ENCODE results near the gene KRT10. TPM values are rescaled to one million over a fixed set of nuclear protein-coding genes. Genes with fewer than 3 reads are reported as not detected.
"Not testable (repeated sequence)": the region's sequence is repeated elsewhere in the genome, so short reads cannot be mapped to it uniquely, and the experiment has no call there.

KRT10 gene
- total RNA-seq, 1 experiment from 2014 or later = 24.8 TPM

DNA sequence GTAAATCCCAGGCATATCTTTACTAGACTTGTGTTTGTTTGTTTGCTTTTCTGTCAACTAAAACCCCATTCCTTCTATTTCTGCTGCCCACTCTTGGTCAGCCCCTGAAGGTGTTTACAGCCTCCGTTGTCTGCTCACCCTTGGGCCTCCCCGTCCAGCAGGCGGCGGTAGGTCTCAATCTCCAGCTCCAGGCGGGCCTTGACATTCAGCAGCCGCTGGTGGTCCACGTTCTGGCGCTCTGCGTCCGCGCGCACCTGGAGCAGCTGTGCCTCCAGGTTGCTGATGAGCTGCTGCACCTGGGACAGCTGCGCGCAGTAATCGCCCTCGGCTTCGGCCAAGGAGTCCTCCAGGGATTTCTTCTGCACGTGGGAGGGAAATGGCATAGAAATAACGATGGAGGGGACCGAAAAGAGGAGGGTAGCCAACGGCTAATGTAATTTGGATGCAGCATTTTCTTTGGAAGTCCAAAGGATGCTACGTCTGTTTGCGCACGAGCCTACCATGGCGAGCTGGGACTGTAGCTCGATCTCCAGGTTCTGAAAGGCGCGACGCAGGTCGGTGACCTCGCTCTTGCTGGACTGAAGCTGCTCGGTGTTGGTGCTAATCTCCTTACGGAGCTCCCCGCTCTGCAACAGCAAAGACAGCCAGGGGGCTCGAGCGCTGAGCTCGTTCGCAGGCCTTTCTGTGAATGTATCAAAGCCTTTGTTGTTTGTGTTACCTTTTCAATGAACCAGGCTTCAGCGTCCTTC, 40.7 kb upstream of the KRT10 start:
- Histone ChIP-seq H3K9me3 (ENCODE audit: low read length) (no peaks in the 10 kb centered on the region), H3K27ac (ENCODE audit: low read length) (no peak overlapping the region), H3K4me3 (ENCODE audit: low read length) (no peak overlapping the region), H3K9ac (ENCODE audit: low read length) (no peak overlapping the region), H3K9me2 (replicated peaks; ENCODE audit: low read length) (no peaks in the 10 kb centered on the region), H3K36me3 (ENCODE audit: low read depth, low read length) (no peaks in the 10 kb centered on the region), H3K79me2 (ENCODE audit: low read length) (no peaks in the 10 kb centered on the region), H3K4me1 (ENCODE audit: insufficient read depth, low read length) (no peaks in the 10 kb centered on the region), H3K4me2 (ENCODE audit: low read length) (no peak overlapping the region), H3K27me3 (ENCODE audit: low read length) (no peaks in the 10 kb centered on the region), H4K20me1 (ENCODE audit: low read length) (no peaks in the 10 kb centered on the region), H3F3A (ENCODE audit: low read length, unreplicated experiment) (no peaks in the 10 kb centered on the region), H2AFZ (ENCODE audit: low read length) (no peak overlapping the region)
- ChIA-PET CTCF (no interaction called here), POLR2A (ENCODE audit: unreplicated experiment) (no interaction called here)
- DNase-seq (no peak), ATAC-seq (no peak)
- TF ChIP-seq EZH2 (IDR thresholded peaks at IDR 0.05; ENCODE audit: low read length, unreplicated experiment) (no peak), EZH2phosphoT487 (IDR thresholded peaks at IDR 0.05; ENCODE audit: borderline replicate concordance, low read length) (no peak)
- TF ChIP-seq, protein P1, sequence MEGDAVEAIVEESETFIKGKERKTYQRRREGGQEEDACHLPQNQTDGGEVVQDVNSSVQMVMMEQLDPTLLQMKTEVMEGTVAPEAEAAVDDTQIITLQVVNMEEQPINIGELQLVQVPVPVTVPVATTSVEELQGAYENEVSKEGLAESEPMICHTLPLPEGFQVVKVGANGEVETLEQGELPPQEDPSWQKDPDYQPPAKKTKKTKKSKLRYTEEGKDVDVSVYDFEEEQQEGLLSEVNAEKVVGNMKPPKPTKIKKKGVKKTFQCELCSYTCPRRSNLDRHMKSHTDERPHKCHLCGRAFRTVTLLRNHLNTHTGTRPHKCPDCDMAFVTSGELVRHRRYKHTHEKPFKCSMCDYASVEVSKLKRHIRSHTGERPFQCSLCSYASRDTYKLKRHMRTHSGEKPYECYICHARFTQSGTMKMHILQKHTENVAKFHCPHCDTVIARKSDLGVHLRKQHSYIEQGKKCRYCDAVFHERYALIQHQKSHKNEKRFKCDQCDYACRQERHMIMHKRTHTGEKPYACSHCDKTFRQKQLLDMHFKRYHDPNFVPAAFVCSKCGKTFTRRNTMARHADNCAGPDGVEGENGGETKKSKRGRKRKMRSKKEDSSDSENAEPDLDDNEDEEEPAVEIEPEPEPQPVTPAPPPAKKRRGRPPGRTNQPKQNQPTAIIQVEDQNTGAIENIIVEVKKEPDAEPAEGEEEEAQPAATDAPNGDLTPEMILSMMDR (conservative IDR thresholded peaks at IDR 0.05; ENCODE audit: low read depth, low read length) = no peak
- no TSS peak for BruUV-seq (replicated peaks)
- intact Hi-C loops (cut with micrococcal nuclease) = no loop called here

DNA sequence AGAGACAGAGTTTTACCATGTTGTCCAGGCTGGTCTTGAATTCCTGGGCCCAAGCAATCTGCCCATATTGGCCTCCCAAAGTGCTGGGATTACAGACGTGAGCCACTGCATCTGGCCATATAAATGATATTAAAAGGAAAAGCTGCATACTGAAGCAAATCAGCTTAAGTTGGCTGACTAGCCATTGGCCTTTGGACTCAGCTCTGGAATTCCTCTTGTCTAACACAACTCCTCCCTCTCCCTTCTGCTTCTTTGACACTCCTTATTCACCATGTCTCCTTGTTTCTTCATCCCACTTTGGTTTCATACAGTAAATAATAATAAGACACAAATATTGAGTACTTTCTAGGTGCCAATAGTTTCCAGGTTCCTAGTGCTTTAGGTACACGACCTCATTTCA, 37.1 kb upstream of the KRT10 start:
- Histone ChIP-seq H3K9ac (ENCODE audit: low read length) (no peak overlapping the region), H3K4me1 (ENCODE audit: insufficient read depth, low read length) (peaks cover 13% of the 10 kb centered on the region), H2AFZ (ENCODE audit: low read length) (no peak overlapping the region), H3K4me2 (ENCODE audit: low read length) (no peak overlapping the region), H4K20me1 (ENCODE audit: low read length) (no peaks in the 10 kb centered on the region), H3K4me3 (ENCODE audit: low read length) (no peak overlapping the region), H3K79me2 (ENCODE audit: low read length) (no peaks in the 10 kb centered on the region), H3K9me3 (ENCODE audit: low read length) (no peaks in the 10 kb centered on the region), H3K27me3 (ENCODE audit: low read length) (no peaks in the 10 kb centered on the region), H3F3A (ENCODE audit: low read length, unreplicated experiment) (no peaks in the 10 kb centered on the region), H3K36me3 (ENCODE audit: low read depth, low read length) (no peaks in the 10 kb centered on the region), H3K9me2 (replicated peaks; ENCODE audit: low read length) (no peaks in the 10 kb centered on the region), H3K27ac (ENCODE audit: low read length) (no peak overlapping the region)
- ChIA-PET CTCF (interaction anchor here (0.7 kb wide), 1 partner anchor 803 kb away, joined by 3 read pairs; no protein-coding TSS in a partner anchor), POLR2A (ENCODE audit: unreplicated experiment) (no interaction called here)
- intact Hi-C loops (cut with micrococcal nuclease) = loop anchor here (10.0 kb wide), 1 partner anchor 805 kb away; no protein-coding TSS in a partner anchor
- TF ChIP-seq, protein P1 (conservative IDR thresholded peaks at IDR 0.05; ENCODE audit: low read depth, low read length) = no peak
- TF ChIP-seq EZH2 (IDR thresholded peaks at IDR 0.05; ENCODE audit: low read length, unreplicated experiment) = no peak
- TF ChIP-seq EZH2phosphoT487 (IDR thresholded peaks at IDR 0.05; ENCODE audit: borderline replicate concordance, low read length) = no peak
- ATAC-seq (no peak), DNase-seq (no peak)
- BruUV-seq (replicated peaks) = no TSS peak

DNA sequence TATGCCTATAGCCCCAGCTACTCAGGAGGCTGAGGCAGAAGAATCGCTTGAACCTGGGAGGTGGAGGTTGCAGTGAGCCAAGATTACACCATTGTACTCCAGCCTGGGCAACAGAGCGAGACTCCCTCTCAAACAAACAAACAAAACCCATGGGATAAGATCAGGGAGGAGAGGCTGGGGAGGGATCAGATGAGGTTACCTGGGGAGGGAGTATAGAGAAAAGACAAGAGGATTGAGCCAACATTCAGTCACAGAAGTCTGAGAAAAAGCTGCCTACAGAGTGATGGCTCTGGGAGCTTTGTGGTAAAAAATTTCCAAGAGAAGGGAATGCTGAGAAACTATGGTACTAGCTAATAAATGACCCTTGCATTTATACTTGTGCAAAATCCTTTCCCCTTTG, 36.3 kb upstream of the KRT10 start:
- H3K36me3 ChIP-seq (ENCODE audit: low read depth, low read length); BruUV-seq (replicated peaks); H4K20me1 ChIP-seq (ENCODE audit: low read length); H3K9ac ChIP-seq (ENCODE audit: low read length); DNase-seq; H3K9me3 ChIP-seq (ENCODE audit: low read length); H3K9me2 ChIP-seq (replicated peaks; ENCODE audit: low read length); POLR2A ChIA-PET (ENCODE audit: unreplicated experiment); H3K79me2 ChIP-seq (ENCODE audit: low read length); H3K4me2 ChIP-seq (ENCODE audit: low read length); H3K27ac ChIP-seq (ENCODE audit: low read length); H2AFZ ChIP-seq (ENCODE audit: low read length); H3F3A ChIP-seq (ENCODE audit: low read length, unreplicated experiment); ATAC-seq; H3K27me3 ChIP-seq (ENCODE audit: low read length); H3K4me3 ChIP-seq (ENCODE audit: low read length): not testable (repeated sequence)
- CTCF ChIA-PET = interaction anchor here (1.3 kb wide), 1 partner anchor 690 kb away, joined by 3 read pairs; no protein-coding TSS in a partner anchor
- intact Hi-C loops (cut with micrococcal nuclease) = loop anchor here (10.0 kb wide), 1 partner anchor 806 kb away; no protein-coding TSS in a partner anchor
- peaks cover 21% of the 10 kb centered on the region for H3K4me1 ChIP-seq (ENCODE audit: insufficient read depth, low read length)
